Hematopoietic multipotent progenitor cell treated with erythropoietin and hydrocortisone succinate and interleukin-3 and kit ligand, for 4 days (in vitro differentiated cells): ENCODE data around the gene RGS3.
A peak's percentile ranks its signal among the peaks of the same experiment; 100 is the strongest.

Experiments used
- DNase-seq: peaks from one replicate; pipeline ENCODE4 v3.0.0-alpha.2; 2015

Gene RGS3

DNA sequence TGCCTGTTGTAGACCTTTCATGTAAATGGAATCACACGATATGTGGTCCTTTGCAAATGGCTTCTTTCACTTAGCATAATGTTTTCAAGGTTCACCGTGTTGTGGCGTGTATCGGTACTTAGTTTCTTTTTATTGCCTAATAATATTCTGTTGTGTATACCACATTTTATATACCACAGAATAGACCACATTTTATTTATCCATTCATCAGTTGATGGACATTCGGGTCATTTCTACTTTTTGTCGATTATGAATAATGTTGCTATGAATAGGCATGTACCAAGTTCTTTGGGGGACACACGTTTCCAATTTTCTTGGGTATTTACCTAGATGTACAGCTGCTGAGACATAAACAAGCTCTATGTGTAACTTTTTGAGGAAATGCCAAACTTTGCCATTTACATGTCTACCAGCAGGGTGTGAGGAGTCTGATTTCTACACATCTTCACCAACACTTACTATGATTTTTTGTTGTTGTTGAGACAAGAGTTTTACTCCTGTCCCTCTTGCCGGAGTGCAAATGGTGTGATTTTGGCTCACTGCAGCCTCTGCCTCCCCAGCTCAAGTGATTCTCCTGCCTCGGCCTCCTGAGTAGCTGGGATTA, 144.7 kb downstream of the RGS3 start:
- no peak for DNase-seq

GRCh38 chr9:113609562-113610318, 146.2 kb downstream of the RGS3 start:
- DNase-seq, result no peak

- no peak for DNase-seq
These were observed 148.1 kb downstream of the RGS3 start for GRCh38 chr9:113611461-113612215.

DNA sequence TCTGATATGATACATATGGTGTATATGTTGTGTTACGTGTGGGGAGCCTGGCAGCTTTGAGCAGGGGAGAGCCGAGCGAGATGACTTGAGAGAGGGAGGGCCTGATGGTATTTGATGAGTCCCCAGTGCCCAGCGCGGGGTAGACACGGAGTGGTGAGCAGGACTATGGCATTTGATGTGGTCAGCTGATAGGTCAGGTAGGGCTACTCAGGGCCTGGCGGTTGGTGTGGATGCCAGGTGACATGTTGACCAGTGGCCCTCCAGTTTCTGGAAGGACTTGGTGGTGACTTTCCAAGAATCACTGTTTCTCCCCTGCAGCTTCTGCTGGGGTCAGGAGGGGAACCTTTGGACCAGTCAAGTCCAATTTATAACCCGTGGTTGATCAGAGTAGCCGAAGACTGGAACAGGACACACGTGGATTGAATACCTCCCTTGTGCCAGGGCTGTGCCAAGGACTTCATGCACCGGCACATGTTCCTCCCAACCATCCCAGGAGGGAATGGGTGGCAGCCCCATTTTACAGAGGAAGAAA, 148.8 kb downstream of the RGS3 start:
- no peak for DNase-seq

- DNase-seq, result no peak
These were observed 149.3 kb downstream of the RGS3 start for GRCh38 chr9:113612828-113613227.

- no peak for DNase-seq
These were observed 150.4 kb downstream of the RGS3 start for GRCh38 chr9:113613815-113614413.

- DNase-seq, result no peak
These were observed 151.5 kb downstream of the RGS3 start for GRCh38 chr9:113614843-113615648.

DNA sequence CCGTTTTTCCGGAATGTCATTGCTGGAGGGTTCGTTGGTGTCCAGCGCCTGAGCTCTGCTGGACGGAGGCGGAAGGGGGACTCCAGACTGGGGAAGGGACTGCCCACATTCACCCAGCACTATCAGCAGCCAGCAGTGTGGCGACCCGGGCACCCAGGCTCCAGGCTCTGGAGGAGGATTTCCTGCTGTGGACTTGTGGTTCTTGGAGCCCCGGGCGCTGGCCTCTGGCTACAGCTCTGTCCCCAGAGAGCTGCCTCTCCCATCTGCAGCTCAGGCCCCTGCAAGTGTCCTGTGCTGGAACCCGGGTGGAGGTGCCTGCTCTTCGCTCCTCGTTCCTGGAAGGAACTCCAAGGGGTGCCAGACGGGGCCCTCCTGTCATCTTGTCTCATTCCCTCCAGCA, 152.6 kb downstream of the RGS3 start:
- DNase-seq, result peak; percentile 45

- no peak for DNase-seq
These were observed 153.3 kb downstream of the RGS3 start for GRCh38 chr9:113616621-113617496.

DNA sequence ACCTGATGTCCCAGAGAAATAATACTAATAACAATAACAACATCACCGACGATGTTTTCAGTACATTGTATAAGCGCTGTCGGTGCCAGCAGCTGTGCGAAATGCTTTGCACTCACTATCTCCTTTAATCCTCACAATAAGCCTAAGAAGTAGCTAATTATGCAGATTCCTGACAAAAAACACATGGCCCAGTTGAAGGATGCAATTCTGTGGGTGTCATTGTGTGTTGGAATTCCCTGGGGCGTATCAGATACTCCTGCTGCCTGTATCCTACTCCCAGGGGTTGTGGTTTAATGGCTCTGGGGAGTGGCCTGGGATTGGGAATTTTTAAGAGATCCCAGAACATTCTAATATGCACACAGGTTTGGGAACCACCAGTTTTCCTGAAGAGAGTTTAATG, 154.0 kb downstream of the RGS3 start:
- DNase-seq, result no peak

- no peak for DNase-seq
These were observed 155.4 kb downstream of the RGS3 start for GRCh38 chr9:113618836-113619490.

DNA sequence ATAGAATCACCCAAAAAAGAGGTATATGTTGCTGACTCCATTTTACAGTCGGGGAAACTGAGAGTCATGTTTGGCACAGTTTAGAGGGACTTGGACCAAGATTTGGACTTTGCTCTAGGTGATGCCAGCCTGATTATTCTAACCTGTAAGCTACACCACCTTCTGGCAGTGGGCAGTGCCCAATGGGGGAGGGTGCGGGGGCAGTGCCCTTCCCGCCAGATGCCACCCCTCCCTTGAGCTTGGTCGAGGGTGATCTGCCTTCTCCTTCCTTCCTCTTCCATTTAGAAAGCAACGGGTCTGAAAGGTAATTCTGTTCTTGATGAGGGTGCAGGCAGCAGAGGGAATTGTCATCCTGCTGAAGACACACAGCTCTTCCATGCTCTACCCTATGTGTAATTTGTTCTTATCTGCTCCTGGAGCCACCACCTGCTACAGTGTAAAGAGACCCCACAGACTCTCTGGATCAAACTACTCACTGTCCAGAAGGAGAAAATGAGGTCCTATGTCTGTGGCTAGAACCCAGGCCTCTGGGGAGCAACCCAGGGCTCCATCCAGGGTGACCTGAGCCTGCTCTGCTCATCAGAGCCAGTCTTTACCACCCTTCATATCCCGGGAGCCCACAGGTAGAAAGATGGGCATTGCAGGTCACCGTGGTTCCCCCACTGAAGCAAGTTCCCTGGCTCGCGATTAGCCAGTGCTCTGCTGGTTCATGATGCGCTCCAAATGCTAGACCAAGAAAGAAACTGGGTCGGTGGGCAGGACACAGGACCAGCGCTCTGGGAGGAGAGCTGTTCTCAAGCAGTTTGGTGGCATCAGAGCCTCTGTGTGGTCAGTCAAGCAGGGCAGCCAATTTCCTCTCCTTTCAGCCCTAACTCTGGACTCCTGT, 156.2 kb downstream of the RGS3 start:
- no peak for DNase-seq

GRCh38 chr9:113620377-113621161, 157.0 kb downstream of the RGS3 start:
- no peak for DNase-seq

DNA sequence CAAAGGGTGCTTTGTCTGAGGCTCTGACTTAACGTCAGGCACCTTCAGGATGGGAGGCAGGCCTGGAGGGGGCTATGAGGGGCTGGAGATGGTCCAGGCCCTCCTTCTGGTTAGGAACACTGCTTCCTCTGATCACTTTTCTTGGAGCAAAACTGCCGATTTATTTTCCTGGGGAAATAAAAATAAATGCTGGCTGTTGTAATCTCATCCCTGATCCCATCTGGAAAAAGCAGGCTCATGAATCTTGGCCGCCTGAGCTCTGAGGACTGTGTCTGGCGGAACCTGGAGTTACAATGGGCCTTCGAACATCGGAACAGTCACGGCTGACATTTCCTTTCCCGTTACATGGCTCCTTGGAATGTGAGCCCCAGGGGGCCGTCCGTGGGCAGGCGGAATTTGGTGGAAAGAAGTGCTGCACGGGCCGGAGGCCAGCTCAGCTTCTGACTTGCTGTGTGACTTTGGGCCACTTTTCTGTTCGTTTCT, 157.8 kb downstream of the RGS3 start:
- DNase-seq, result no peak

- DNase-seq, result no peak
These were observed 158.5 kb downstream of the RGS3 start for GRCh38 chr9:113621980-113622379.

GRCh38 chr9:113622600-113623400, 159.3 kb downstream of the RGS3 start:
- no peak for DNase-seq

GRCh38 chr9:113623851-113624485, 160.4 kb downstream of the RGS3 start:
- no peak for DNase-seq
